DOHH2 (cell line): ENCODE data around the gene LEKR1.

Experiments
- CTCF ChIP-seq: fragments of 200-600 bp; sonication (generic); IDR thresholded peaks from one replicate; pipeline ENCODE4 v1.5.1; 2014; ENCODE audit warnings: antibody characterized with exemption, mild to moderate bottlenecking, low read depth, low read length; ENCODE audit not compliant: poor library complexity, severe bottlenecking
- EZH2phosphoT487 ChIP-seq: fragments of 200-600 bp; sonication (generic); IDR thresholded peaks from 2 replicates; pipeline ENCODE4 v1.6.1; 2017; ENCODE audit warnings: borderline replicate concordance, mild to moderate bottlenecking, antibody characterized with exemption, low read length, moderate library complexity, mixed read lengths

- TF ChIP-seq CTCF (no peak), EZH2phosphoT487 (no peak)
These were observed 11.9 kb downstream of the LEKR1 start for GRCh38 chr3:156838035-156838434.
